ENCODE data around the gene TMEM248.

GRCh38 chr7:66960192-66960591, 39.2 kb downstream of the TMEM248 start:
- TF ChIP-seq CTCF (conservative IDR thresholded peaks at IDR 0.05; ENCODE audit: low read depth, low read length): no peak
- no peak for TF ChIP-seq EZH2 (IDR thresholded peaks at IDR 0.05; ENCODE audit: low read length, unreplicated experiment)
- no peak for TF ChIP-seq EZH2phosphoT487 (IDR thresholded peaks at IDR 0.05; ENCODE audit: borderline replicate concordance, low read length)
